NCI-H187 treated with DMSO at 0.1 percent for 48 hours (cell line): ENCODE results near the gene GSDMA.
"Not testable (repeated sequence)": the region's sequence is repeated elsewhere in the genome, so short reads cannot be mapped to it uniquely, and the experiment has no call there.

Experiments used
- DNase-seq: peaks from one replicate; lab custom pipeline; 2025; lab: John Stamatoyannopoulos, UW

GSDMA gene

GRCh38 chr17:39929646-39930407, 33.0 kb upstream of the GSDMA start:
- DNase-seq: no peak

- DNase-seq: no peak
Observed at GRCh38 chr17:39933912-39934311, 28.9 kb upstream of the GSDMA start.

DNA sequence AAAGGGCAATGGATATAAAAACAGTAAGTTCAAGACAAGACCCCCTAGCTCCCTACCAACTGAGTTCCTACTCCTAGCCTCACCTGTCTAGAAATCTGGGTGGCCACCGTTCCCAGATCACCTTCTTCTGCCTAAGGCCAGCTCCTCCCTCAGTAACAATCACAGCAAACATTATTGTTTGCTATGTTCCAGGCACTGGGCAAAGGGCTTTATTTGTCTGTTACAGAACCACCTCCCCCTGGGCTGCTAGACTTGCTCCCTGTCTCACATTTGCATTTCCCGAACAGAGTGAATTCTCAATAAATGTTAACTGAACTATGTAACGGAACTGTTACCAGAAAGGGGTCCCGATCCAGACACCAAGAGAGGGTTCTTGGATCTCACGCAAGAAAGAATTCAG, 28.5 kb upstream of the GSDMA start:
- DNase-seq: no peak

- no peak for DNase-seq
Observed at GRCh38 chr17:39935909-39936308, 26.9 kb upstream of the GSDMA start.

- DNase-seq: no peak
Observed at GRCh38 chr17:39937447-39937846, 25.4 kb upstream of the GSDMA start.

DNA sequence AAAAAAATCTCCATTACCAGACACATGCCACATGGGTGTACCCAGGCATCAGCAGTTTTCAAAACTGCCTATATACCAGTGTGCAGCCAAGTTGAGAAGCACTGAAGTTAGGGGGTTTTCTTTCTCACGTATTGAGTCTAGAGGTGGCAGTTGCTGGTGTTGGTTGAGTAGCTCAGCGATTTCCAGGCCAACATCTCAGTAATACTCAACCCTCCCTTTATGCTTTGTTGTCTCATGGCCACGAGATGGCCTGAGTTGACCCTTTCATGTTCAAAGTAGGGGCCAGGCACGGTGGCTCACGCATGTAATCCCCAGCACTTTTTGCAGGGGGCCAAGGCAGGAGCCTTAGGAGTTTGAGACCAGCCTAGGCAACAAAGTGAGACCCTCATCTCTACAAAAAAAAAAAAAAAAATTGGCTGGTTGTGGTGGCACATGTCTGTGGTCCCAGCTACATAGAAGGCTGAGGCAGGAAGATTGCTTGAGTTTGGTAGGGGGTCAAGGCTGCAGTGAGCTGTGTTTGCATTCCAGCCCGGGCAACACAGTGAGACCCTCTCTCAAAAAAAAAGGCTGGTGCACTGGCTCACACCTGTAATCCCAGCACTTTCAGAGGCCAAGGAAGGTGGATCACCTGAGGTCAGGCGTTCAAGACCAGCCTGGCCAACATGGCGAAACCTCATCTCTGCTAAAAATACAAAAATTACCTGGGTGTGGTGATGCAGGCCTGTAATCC, 24.5 kb upstream of the GSDMA start:
- no peak for DNase-seq

DNA sequence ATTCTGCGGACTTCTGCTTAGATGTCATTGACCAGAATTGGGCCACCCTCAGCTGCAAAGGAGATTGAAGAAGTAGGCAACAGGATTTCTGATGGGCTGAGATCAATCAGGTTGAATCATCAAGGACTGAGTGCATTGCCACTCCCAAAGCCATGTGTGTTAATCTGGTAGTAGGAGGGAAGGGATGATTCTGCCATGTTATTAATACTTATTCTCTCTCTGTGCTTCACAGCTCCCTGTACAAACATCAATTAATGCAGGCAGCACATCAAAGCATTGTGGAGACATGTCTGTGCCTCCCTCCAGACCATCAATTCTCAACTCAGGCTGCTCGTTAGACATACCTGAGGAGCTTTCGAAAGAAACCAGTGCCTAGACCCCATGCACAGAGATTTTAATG, 23.7 kb upstream of the GSDMA start:
- no peak for DNase-seq

DNA sequence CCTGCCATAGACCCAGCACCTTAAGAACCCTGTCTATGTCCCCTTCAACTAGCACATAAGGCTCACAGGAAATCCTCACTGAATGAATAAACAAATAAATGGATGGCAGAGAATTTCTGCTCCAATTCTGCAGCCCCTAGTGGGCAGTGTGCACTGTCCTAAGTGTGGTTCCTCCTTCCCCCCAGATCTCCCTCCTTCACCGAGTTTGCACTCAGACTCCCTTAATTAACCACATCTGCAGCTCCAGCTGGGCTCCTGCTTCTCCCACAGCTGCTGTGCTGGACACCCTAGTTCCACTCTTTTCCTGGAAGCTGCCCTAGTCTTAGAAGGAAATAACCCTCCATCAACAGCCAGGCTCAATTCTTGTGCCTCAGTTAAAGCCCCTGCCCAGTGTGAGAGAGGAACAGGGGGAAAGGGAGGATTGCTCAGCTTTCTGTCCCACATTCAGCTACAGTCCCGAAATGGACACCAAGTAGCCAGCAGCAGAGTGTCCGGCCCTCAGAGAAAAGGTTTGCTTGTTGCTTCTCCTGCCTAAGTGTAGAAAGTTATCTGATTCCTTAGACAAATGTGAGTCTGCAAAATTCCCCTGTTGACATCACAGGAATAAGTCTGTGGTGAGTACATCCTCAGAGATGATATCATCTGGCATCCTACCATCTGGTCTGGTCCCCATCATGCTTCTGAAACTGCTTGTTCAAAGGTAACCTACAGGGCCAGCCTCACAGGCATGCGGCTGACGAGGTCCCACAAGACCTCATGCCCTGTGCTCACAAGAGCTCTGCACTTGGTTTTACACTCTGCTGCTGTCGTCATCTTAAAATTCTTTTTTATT, 23.0 kb upstream of the GSDMA start:
- DNase-seq: no peak

- no peak for DNase-seq
Observed at GRCh38 chr17:39943702-39944392, 19.0 kb upstream of the GSDMA start.

GRCh38 chr17:39944393-39944711, 18.5 kb upstream of the GSDMA start:
- DNase-seq: no peak

DNA sequence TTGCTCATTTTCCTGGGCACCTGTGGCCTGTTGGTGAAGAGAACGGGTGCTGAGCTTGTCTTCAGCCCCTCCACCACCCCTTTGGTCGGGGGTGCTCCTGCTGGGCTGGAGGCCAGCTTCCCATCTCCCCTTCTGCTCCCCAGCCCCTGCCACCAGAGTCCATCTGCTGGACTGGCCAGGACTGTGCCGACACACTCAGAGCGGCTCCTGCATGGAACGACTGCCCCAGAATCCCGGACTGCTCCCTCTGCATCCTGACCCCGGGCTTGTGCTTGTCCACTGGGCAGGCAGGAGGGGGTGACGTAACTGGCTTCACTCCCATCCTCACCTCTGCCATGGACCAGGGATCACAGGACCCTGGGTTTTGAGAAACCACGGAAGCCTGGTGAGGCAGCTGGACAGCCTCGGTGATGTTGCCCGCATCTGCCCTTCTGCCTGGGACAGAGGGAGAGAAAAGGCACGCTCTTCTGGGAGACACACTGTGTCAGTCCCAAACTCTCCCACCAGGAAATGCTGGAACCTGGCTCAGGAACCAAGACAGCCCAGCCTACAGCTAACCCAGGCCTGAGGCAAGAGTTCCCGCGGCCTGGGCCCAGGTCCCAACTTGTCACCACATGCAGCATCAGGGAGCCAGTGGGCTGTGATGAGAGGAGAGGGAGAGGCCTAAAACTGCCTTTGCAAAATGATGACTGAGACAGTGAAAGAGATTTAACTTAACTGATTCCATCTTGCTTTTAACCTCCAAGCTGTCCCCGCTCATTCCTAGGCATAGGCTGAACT, 16.1 kb upstream of the GSDMA start:
- no peak for DNase-seq

DNA sequence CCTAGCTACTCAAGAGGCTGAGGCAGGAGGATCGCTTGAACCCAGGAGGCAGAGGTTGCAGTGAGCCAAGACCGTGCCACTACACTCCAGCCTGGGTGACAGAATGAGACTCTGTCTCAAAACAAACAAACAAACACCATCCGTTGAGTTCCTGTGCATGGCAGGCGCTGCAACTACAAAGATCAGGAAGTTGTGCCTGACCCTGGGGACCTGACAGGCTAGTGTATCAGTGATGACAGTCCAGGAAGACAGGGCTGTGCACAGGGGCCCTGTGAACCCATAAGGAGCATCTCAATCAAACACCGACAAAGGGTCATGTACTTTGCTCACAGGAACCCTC, 14.3 kb upstream of the GSDMA start:
- not testable (repeated sequence) for DNase-seq

GRCh38 chr17:39949028-39949427, 13.8 kb upstream of the GSDMA start:
- DNase-seq: no peak

GRCh38 chr17:39950871-39951348, 11.9 kb upstream of the GSDMA start:
- DNase-seq: no peak

DNA sequence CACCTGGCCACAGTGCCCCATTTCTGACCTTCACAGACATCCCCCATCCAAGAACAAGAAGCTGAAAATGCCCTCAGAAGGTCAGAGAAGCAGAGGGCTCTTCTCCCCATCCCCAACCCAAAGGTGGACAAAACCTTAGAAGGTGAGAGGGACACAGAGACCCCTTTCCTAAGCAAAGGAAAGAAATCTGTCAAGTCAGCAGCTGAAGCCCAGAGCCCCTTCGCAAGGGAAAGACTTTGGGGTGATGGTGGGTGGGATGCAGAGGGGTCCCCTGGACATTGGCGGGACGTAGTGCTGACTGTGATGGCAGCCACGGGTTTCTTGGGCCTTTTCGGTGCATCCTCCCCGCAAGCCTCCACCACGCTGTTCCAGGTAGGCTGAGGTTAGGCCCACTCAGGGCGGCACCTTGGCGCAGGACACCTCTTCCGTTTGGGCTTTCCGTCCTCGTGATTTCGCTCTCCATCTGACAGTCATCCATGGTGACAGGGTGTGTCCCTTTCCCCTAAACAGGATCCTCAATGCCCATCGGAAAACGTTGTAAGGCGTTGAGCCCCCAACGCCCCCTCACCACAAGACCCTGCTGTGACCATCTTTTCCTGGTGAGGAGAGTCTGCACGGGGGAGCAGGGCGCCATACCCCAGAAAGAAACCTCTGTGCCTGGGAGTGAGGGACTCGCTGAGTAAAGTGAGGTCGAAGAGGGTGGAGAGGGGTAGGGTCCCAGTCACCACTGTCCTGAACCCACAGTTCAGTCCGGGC, 10.7 kb upstream of the GSDMA start:
- DNase-seq: no peak

GRCh38 chr17:39952680-39953470, 9.9 kb upstream of the GSDMA start:
- DNase-seq: peak; percentile 91

DNA sequence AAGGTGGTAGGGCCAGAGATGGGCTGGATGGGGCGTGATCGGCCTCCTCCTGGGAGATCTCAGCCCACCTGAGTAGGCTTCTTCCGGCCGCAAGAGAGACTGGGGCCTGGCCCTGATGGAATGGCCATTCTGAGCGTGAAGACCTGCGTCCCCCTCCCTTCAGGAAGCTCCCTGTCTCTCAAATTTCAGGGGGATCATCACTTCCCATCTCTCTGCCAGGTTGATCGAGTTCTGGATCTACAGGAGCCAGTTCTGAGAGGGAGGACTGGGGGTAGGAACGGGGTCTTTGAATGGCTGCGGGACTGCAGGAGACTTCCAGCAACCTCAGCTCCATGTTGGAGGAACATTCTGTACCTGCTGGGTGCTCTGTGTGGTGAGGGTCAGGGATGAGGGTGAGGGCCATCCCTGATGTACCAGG, 9.3 kb upstream of the GSDMA start:
- DNase-seq: no peak

DNA sequence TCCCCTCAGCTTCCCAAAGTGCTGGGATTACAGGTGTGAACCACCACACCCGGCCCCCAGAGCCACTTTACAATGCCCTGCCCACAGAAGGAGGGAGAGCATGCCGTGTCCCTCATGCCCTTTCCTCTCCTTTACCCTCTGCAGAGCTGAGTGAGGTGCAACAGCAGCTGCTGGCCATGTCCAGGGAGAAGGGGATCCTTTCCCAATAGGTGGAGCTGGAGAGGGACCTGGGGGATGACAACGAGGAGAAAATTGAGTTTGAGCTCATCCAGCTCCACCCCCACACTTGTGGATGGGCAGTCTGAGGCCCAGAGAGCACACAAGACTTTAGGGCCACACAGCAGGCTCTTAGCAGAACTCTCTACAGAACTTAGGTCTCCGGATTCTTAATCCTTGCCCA, 7.9 kb upstream of the GSDMA start:
- DNase-seq: no peak

- DNase-seq: no peak
Observed at GRCh38 chr17:39955726-39956225, 7.0 kb upstream of the GSDMA start.
